ENCODE data around the gene ARMH3.
"Not testable (repeated sequence)": the region's sequence is repeated elsewhere in the genome, so short reads cannot be mapped to it uniquely, and the experiment has no call there.

The ARMH3 gene

DNA sequence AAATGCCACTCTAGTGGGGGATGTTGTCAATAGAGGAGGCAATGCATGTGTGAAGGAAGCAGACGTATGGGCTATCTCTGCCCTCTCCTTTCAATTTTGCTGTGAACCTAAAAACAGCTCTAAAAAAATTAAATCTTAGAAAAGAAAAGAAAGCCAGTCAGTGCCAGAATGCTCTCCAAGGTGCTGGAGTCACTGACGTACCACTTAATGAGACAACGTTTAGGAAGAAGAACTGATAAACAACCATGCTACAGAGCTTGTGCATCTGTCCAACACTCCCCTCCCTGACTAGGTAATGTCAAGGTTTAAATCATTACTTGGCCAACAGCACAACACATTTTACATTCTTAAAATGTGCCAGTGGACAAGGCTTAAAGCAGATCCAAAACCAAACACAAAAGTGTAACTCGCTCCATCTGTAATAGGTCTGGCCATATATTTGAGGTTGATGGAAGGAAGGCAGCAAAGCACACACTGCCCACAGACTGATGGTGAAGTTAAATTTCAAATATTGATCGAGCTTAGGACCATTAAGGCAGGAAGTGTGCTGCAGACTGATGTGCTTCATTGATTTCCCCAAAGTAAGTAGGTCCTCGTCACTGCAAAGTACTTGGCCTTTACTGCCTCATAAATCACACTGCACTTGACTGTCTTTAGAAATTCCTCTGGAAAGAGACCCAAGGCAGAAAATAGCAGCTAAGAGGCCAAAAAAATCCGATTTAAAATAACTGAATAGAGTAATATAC is 15.5 kb downstream of the ARMH3 start:
- no peak for FAIRE-seq

DNA sequence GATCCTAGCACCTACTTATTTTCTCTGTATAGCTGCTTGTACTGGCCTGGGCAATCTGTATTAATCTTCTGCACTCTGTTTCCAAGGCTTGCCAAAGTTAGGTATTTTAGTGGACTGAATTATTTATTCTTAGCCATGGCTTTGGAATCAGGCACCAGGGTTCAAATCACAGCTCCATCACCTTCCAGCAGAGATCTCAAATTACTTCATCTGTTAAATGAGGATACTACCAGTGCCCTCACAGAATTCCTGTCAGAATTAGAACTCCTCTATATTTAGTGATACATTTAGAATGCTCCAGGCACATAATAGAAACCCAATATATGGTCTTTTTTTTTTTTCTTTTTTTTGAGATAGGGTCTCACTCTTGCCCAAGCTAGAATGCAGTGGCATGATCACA is 17.6 kb downstream of the ARMH3 start:
- FAIRE-seq: no peak

DNA sequence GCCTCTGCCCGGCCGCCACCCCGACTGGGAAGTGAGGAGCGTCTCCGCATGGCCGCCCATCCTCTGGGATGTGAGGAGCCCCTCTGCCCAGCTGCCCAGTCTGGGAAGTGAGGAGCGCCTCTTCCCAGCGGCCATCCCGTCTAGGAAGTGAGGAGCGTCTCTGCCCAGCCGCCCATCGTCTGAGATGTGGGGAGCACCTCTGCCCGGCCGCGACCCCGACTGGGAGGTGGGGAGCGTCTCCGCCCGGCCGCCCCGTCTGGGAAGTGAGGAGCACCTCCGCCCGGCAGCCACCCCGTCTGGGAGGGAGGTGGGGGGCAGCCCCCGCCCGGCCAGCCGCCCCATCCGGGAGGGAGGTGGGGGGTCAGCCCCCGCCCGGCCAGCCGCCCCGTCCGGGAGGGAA is 20.2 kb downstream of the ARMH3 start:
- FAIRE-seq: not testable (repeated sequence)

DNA sequence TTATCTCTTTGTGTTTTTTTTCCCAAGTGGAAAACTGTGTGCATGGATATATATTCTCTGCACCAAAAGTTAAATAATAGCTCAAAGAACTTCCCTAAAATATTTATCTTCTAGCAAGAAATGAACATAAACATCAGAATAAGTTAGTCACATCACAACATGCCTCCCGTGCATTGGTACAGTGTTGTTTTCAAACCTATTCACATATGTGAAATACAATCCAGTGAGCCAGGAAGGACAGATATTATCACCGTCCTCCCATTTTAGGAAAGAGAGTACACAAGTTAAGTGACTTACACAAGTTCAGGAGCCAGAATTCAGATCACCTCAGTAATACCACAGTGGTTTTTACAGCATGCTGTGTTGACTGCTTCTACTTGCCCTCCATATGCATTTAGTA is 22.2 kb downstream of the ARMH3 start:
- no peak for FAIRE-seq

DNA sequence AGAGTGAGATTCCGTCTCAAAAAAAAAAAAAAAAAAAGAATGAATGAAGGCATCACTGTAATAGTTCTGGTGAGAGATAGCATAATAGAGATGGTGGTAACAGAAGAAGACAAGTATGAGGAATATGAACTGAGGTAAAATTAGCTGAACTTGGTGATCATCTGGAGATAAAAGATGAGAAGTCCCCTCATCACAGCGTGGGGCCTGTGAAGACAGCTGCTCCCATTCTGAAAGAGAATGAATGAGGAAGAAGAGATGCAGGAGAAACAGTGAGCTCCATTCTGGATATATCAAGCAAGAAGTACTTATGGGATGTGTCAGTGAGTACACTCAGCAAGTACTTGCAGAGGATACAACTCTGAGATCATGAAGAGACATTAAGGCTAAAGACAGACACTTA is 28.7 kb downstream of the ARMH3 start:
- FAIRE-seq: no peak

DNA sequence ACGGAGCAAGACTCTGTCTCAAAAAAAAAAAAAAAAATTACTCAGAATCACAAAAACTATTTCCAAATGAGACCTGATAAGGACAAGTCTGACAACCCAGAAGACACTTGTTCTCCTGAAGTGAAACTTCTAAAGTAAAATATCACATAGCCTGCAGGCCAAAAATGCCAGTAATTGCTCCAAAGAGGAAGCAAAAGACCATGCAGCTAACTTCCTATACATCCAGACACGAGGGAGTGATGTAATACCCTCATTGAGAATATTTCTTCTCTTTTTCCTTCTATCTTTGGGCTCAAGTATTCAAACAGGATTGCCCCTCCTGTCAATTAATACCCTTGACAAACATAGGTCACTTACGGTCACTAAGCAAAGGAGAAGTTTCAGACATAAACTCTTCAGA is 31.2 kb downstream of the ARMH3 start:
- FAIRE-seq: no peak

DNA sequence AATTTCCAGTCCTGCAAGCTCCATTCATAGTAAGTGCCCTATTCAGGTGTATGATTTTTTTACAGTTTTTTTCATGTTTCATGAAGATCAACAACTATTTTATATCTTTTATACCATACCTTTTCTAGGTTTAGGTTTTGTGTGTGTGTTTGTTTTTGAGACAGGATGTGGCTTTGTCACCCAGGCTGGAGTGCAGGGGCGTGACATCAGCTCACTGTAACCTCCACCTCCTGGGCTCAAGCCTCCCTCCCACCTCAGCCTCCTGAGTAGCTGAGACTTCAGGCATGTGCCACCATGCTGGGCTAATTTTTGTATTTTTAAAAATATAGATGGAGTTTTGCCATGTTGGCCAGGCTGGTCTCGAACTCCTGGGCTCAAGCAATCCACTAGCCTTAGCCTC is 35.0 kb downstream of the ARMH3 start:
- FAIRE-seq: no peak

DNA sequence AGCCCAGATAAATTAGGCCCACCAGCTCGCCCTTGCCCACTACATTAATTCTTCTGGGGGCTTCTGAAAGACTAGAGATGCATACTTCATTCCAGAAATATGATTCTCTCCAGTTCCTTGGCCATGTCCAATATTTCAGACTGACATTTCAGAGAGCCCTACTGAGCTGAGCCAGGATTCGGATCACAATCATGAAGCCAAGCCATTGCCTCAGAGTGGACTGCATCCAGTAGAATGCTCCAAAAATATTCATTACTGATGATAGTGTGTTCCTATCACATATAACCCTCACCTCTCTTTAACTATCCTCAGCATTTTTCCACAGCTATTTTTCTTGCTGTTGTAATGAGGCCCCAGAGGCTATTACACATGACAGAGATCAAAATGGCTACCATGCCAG is 38.7 kb downstream of the ARMH3 start:
- FAIRE-seq: no peak

DNA sequence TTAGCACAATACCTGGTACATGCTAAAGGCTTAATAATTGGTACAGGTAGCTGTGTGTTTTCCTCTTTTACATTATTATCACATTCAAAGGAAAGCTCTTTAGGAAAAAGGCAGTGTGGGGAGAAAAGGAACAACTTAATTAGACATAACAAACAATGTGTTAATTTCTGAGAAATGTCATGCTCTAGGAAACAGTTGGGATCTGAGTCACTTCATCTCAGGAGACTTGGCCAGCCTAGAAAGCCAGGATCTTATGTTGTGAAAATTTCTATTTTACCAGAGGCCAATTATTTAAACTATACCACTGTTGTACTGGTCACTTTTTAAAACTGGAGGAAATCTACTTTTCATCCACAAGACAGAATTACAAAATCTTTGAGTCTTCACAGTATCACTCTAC is 39.6 kb downstream of the ARMH3 start:
- FAIRE-seq: no peak

DNA sequence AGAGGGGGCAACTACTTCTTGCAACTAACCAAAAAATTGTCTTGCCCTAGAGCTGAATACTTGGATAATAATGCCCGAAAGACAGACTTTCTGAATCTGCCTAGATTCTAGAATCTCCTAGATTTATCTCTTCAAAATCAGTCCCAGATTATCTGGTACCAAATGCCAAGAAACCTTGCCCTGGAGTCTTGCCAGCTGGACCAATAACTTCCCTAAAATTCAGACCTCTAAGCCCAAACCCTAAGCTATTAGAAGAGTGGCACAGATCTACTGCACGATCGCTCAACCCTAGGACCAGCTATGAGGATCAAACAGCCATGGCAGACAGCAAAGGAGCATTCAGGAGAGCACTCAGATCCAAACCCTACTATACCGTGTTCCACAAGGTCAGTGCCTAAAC is 45.0 kb downstream of the ARMH3 start:
- FAIRE-seq: no peak

DNA sequence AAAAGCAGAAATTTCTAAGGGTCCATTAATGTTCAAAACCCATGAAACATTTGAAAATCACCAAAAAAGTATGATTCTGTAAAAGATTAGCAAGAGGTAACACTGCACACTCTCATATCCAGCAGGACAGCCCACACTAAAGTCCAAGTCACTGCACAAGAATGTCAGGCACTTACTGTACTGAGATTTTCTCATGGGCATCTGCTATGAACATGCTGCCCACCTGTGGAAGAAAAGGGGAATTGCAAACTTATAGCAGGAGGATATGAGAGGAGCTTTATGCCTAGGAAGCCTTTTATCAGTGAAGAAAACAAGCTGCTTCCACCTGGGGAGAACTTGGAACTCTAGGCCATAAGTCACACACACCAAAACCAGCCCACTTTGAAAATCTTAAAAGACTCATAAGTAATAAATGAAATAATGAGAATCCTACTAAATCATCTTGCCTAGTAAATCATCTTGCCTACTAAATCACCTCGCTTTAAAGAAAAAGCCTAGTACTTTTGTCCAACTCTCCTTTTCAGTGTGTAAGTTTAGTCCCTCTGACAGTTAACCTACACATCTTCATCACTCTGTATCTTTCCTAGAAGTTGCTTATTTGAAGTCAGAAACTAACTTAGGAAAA is 46.1 kb downstream of the ARMH3 start:
- peak; percentile 89 for FAIRE-seq

DNA sequence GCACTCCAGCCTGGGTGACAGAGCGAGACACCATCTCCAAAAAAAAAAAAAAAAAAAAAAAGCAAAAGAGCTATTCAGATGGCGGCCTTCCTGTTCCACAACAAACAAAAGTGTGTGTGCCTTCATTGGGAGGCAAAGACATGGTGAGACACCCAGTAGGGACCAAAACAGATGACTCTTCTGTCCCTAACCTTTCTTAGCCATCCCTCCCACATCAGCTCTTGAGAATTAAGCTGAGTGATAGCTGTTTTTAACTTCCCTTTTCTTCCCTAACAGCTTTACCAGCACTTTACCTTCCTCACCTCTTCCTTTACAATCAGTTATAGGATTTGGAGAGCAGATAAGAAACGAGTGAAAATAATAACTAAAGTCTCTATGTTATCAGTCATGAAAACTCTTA is 48.2 kb downstream of the ARMH3 start:
- no peak for FAIRE-seq

DNA sequence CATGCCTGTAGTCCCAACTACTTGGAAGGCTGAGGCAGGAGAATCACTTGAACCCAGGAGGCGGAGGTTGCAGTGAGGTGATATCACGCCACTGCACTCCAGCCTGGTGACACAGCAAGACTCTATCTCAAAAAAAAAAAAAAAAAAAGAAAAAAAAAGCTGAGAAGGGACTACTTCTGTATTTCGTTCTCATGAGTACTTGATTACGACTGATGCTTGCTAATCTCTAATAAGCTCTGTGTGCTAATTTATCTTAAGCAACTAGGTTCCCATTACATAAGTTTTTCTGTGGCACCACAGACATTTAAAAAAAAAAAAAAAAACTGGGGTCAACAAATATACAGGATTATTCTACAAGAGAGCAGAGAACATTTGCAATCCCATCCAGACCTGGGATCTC is 48.9 kb downstream of the ARMH3 start:
- not testable (repeated sequence) for FAIRE-seq

DNA sequence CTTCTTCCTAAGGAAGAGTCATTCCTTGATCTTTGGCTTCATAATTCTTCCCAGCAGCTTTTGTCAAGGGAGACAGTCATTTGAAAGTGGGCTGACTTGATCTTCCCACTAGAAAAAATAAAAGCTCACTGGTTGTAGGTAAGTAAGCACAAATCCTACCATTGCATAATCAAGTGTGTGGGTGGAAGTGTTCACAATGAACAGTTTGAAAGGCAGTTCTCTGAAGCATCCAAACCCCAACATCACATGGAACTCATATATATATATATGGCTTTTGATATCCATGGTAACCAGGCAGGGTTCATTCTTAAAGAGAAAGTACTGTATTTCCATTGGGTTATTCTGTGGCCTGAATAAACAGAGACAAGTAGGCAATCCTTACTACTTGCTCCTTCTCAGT is 51.6 kb downstream of the ARMH3 start:
- no peak for FAIRE-seq

DNA sequence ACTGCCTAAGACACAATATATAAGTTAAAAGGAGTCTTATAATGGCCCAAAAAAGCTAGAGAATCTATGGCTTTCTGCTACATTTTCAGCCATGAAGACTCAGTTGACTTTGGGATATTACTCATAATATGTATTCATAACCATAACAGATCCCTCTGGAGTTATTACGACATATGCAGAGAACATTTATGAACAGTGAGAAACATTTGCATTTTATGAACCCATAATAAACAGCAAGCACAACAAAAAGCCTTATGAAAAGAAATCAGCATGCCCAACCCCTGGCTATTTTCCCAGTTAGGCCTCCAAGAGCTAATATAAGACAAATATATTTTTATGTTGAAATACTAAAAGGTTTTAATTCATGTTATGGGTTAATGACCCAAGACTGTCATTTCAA is 52.4 kb downstream of the ARMH3 start:
- FAIRE-seq: no peak

DNA sequence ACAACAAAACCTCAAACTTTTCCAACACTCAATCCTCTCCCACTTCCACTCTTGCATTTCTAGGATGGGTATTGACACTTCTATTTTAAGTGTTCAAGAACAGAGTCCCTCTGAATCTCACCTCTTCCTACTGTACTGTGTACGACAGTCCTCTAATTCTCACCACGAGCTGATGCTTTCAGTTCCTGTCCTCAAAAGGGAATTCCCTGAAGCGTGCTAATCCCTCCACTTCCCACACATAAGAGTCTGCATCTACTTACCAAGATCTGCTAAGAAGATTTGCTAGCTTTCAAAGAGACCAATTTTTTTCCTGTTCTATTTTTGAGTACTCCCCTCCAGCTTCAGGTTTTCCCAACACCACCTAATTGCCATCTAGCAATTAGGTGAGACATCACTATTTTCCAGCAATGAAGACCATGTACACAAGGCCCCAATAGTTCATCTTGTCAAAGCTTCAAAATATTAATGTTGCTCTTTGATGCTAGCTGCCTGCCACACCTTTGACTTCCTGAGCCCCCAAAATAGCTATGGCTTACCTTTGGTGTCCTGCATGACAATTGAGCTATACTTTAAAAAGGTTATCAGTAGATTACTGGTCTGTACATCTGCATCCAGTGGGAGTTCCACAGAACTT is 54.4 kb downstream of the ARMH3 start:
- FAIRE-seq: no peak

DNA sequence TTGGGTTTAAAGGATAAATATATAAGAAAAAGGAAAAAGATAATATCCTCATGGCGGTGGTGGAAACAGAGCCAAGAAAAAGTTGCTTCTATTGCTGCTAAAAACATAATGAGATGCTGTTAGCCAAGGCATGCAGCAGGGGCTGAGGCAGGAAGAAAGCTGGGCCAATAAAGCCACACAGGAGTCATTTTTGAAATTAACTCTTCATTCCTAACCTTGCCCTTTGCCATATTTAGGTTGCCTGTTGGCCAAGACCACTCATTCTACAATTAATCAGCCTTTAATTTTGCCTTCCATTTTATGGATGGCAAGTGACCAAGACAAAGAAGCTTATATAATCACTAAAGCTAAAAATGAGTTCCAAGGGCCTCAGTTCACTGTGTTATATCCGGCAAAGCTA is 58.2 kb downstream of the ARMH3 start:
- no peak for FAIRE-seq

DNA sequence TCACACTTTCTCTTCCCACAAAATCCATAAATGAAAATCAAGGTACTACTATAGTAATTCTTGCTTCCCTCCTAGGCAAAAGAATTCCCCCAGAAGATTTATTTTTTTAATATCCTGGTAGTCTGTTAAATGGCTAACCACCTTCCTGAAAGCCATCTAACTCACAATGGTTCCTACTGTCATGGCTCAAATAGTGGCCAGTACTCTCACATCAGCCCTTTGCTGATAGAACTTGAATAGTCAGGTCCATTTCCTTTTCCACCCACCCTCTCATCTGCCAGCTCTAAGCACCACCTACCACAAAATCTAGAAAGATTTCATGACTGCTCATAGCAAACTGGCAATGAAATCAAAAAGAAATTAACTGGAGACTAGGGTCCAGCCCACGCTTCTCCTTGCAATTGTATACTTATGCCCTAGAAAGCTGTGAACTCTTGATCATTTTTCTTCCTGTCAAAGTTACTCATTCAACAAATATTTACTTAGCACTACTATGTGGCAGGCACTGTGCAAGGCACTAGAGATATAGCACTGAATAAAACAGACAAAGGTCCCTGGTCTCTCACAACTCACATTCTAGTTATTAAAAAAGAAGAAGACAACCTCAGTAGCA is 60.4 kb downstream of the ARMH3 start:
- no peak for FAIRE-seq

DNA sequence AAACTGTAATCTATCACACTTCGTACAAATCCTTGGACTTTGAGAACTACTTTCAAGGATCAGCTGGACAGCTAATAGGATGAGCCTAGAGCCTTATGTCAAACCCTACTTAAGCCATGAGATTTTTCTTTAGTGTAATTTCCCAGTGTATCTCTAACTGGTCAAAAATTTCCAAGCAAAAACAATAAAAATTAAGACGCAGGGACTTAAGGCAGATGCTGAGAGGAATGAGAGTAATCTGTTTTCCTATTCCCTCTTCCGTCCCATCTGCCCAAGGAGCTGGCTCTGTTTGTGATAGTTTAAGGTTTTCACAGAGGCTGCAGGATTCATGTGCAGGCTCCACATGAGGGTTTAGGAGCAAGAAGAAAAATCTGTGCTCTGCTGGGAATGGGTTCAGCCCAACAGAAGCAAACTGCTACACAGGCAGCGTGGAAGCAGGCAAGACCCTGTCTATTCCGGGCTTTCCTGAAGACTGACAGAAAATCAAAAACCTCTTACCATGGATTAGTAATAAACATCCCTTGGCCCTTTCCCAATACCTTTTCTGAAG is 62.2 kb downstream of the ARMH3 start:
- no peak for FAIRE-seq

DNA sequence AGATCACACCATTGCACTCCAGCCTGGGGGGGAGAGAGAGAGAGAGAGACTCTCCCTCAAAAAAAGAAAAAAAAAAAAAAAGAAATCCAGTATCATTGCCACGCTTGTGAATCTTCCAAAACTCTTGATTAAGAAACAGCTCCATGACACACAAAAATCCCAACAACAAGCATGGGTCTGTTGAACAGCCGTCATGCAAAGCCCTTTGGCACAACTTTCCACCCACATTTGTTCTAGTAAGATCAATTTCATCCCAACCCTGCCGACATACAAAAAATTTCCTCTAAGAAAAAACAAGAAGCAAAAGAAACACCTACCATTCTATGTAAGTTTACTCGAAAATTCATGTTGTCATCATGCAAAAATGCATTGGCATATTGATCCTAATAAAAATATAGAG is 62.8 kb downstream of the ARMH3 start:
- no peak for FAIRE-seq

DNA sequence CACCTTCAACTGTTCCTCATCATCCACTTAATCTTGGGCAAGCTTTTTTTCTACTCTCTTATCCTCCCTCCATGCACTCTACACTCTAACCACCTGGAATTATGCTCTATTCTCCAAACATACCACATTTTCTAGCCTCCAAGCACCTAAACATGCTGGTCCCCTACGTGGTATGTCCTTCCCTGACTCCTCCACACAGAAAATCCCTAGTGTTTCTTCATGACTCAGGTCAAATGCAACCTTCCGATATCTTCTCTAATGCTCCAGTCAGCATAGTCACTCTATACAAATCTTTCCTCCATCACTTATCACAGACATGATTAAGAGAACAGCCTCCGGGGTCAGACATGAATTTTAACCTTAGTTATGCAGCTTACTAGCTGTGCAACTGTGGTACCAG is 68.8 kb downstream of the ARMH3 start:
- FAIRE-seq: no peak

DNA sequence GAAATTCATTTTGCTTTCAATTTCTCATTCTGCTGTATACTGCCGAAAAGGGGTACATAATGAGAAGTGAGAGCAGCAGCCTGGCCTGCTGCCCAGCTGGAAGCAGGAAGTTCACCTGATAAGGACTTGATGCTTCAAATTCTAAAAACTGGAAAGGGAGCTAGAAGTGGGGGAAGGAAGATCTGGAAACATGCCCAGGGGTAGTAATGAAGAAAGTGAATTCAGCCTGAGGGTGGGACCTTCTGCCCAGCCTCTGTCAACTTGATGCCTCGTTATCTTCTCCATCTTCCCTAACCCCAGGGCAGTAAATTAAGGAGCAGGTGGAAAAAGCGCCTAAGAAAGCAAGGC is 69.4 kb downstream of the ARMH3 start:
- FAIRE-seq: no peak

DNA sequence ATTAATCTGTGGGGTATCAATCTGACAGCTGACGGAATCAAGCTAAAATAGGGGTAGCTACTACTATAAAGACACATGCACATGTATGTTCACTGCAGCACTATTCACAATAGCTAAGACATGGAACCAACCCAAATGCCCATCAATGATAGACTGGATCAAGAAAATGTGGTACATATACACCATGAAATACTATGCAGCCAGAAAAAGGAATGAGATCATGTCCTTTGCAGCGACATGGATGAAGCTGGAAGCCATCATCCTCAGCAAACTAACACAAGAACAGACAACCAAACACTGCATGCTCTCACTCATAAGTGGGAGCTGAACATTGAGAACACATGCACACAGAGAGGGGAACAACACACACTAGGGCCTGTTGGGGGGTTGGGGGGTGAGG is 75.3 kb downstream of the ARMH3 start:
- FAIRE-seq: not testable (repeated sequence)

All from TTC549 (cell line).